CD4-positive, alpha-beta T cell treated with Interleukin-6 for 4 hours (primary cell): Measurements from ENCODE around the gene LRRC49.

ENCODE experiments used
- DNase-seq: peaks from one replicate; pipeline ENCODE4 v3.0.0-alpha.2; 2020; ENCODE audit warnings: mixed read lengths

LRRC49 gene

GRCh38 chr15:71097890-71098289, 205.3 kb downstream of the LRRC49 start:
- no peak for DNase-seq

GRCh38 chr15:71098920-71099319, 206.3 kb downstream of the LRRC49 start:
- no peak for DNase-seq
